Measurements from ENCODE around the gene CMIP. TPM values are rescaled to one million over a fixed set of nuclear protein-coding genes. Genes with fewer than 3 reads are reported as not detected.

Gene CMIP
- total RNA-seq, 1 donor from 2014 or later = 46.6 TPM

DNA sequence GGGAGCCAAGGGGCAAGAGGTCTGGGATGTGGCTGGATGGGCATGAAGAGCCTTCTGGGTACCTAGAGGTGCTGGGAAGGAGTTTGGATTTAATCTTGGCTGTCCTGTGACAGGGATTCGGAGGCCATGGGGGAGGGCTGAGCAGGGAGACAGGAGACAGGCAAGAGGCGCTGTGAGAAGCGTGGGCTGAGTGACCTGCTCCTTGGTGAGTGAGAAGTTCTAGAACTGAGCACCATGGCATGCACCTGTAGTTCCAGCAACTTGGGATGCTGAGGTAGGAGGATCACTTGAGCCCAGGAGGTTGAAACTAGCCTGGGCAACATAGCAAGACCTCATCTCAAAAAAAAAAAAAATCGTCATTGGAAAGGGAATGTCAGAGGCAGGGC lies 256.2 kb downstream of the CMIP start:
- Mint-ChIP-seq H3K4me3 (no peak overlapping the region), H3K4me1 (ENCODE audit: unreplicated experiment) (peaks cover 2% of the 10 kb centered on the region), H3K9me3 (no peaks in the 10 kb centered on the region), H3K36me3 (peaks cover 20% of the 10 kb centered on the region), H3K27ac (no peak overlapping the region), H3K27me3 (no peaks in the 10 kb centered on the region)
- TF ChIP-seq CTCF (conservative IDR thresholded peaks at IDR 0.05) = no peak
- DNase-seq (ENCODE audit: extremely low spot score, unreplicated experiment) = no peak

DNA sequence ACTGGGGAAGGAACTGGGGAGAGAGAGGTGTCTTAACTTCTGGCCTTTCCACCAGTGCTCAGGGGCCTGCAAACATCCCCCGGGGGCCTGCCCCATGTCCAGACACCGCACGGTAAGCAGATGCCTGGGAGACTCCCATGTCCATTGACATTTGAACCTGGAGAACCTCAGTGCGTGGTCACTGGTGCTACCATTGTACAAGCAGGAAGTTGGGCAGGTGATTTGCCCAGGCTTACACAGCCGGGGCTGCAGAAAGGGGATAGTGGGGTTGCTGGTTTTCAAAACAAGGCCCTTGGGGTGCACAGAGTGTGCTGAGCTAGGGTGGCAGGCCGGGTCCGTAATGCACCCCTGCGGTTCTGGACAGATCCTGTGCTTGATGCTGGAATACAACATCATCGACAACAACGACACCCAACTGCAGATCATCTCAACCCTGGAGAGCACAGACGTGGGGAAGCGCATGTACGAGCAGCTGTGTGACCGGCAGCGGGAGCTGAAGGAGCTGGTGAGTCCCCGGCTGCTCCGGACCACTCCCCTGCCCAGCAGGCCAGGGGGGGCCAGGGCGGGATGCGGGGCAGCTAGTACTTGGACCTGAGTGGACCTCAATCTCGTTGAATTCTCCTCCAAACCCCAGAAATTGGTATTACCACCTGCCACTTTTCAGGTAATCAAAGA lies 256.8 kb downstream of the CMIP start:
- no peak for DNase-seq (ENCODE audit: extremely low spot score, unreplicated experiment)
- no peak for TF ChIP-seq CTCF (conservative IDR thresholded peaks at IDR 0.05)
- no peak overlapping the region for H3K4me3 Mint-ChIP-seq
- peaks cover 20% of the 10 kb centered on the region for H3K36me3 Mint-ChIP-seq
- H3K9me3 Mint-ChIP-seq = no peaks in the 10 kb centered on the region
- H3K27ac Mint-ChIP-seq = no peak overlapping the region
- no peaks in the 10 kb centered on the region for H3K27me3 Mint-ChIP-seq
- H3K4me1 Mint-ChIP-seq (ENCODE audit: unreplicated experiment) = no peaks in the 10 kb centered on the region

GRCh38 chr16:81702506-81702905 lies 257.9 kb downstream of the CMIP start:
- Mint-ChIP-seq H3K36me3 (peaks cover 30% of the 10 kb centered on the region), H3K27ac (no peak overlapping the region), H3K4me3 (no peak overlapping the region), H3K27me3 (no peaks in the 10 kb centered on the region), H3K4me1 (ENCODE audit: unreplicated experiment) (peaks cover 6% of the 10 kb centered on the region), H3K9me3 (no peaks in the 10 kb centered on the region)
- no peak for TF ChIP-seq CTCF (conservative IDR thresholded peaks at IDR 0.05)
- DNase-seq (ENCODE audit: extremely low spot score, unreplicated experiment) = no peak

- H3K27ac Mint-ChIP-seq = no peak overlapping the region
- no peak for TF ChIP-seq CTCF (conservative IDR thresholded peaks at IDR 0.05)
- DNase-seq (ENCODE audit: extremely low spot score, unreplicated experiment) = no peak
- no peaks in the 10 kb centered on the region for H3K27me3 Mint-ChIP-seq
- H3K4me3 Mint-ChIP-seq = no peak overlapping the region
- H3K9me3 Mint-ChIP-seq = no peaks in the 10 kb centered on the region
- peaks cover 6% of the 10 kb centered on the region for H3K4me1 Mint-ChIP-seq (ENCODE audit: unreplicated experiment)
- peaks cover 30% of the 10 kb centered on the region for H3K36me3 Mint-ChIP-seq
These were observed 258.9 kb downstream of the CMIP start for GRCh38 chr16:81703177-81704155.

DNA sequence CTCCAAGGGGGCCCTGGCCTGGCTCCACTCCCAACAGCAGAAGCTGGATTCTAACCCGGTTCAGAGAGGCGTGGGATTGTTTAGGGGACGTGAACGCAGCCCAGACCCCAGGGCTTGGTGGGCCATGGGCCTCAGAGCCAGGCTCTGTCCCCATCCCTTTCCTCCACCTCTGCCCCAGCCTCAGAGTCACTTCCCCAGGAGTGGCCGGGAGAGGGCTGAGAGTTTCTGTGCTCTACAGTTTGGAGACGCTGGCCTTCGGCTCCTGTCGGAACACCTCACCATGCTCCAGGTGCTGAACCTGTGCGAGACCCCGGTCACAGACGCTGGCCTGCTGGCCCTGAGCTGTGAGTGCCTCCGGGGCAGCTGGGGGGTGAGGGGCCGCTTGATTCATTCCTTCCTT lies 260.7 kb downstream of the CMIP start:
- no peak for DNase-seq (ENCODE audit: extremely low spot score, unreplicated experiment)
- H3K27me3 Mint-ChIP-seq = no peaks in the 10 kb centered on the region
- no peak for TF ChIP-seq CTCF (conservative IDR thresholded peaks at IDR 0.05)
- H3K4me1 Mint-ChIP-seq (ENCODE audit: unreplicated experiment) = peaks cover 6% of the 10 kb centered on the region
- no peak overlapping the region for H3K4me3 Mint-ChIP-seq
- no peaks in the 10 kb centered on the region for H3K9me3 Mint-ChIP-seq
- H3K36me3 Mint-ChIP-seq = peaks cover 23% of the 10 kb centered on the region
- H3K27ac Mint-ChIP-seq = no peak overlapping the region
